B cell (primary cell): ENCODE measurements around the gene NFIB. TPM values are rescaled to one million over a fixed set of nuclear protein-coding genes. Genes with fewer than 3 reads are reported as not detected.

Experiments
- ATAC-seq: fragments of 200-7000 bp; cut with Tn5 transposase; one replicate; pipeline ENCODE4 v1.10.0; 2021; ENCODE audit warnings: low read depth, mild to moderate bottlenecking, moderate number of reproducible peaks, moderate library complexity
- CTCF ChIA-PET: fragments of 350-600 bp; sonication (Branson Sonifier 250); formaldehyde crosslinking; loops from one replicate; lab custom pipeline; 2021; ENCODE audit warnings: antibody characterized with exemption, inconsistent platforms; lab: Charles Lee
- POLR2A ChIA-PET: fragments of 350-600 bp; sonication (Branson Sonifier 250); formaldehyde crosslinking; loops from one replicate; lab custom pipeline; 2021; ENCODE audit warnings: antibody characterized with exemption; lab: Charles Lee
- DNase-seq: peaks from one replicate; pipeline ENCODE4 v3.0.0; 2013
- H2AFZ ChIP-seq: 2 replicates; pipeline ENCODE4 v1.6.1; 2012; ENCODE audit warnings: mild to moderate bottlenecking, low read depth, low read length; ENCODE audit not compliant: insufficient read depth, poor library complexity, severe bottlenecking
- H3K27ac ChIP-seq, 2 donors: 1 replicate in 1 of 2; 2 replicates in 1 of 2; pipeline ENCODE4 v1.5.1; 2012 to 2013; ENCODE audit warnings: low read length in 2 of 2, mild to moderate bottlenecking in 2 of 2, moderate library complexity in 1 of 2
- H3K27me3 ChIP-seq, 4 experiments: fragments of 200-600 bp in 1 of 4; sonication (generic) in 1 of 4; replicated peaks in 1 of 4; 1 replicate in 2 of 4; 2 replicates in 2 of 4; pipeline versions ENCODE4 v1.6.1 to v1.7.0; 2013 to 2016; ENCODE audit warnings: low read length in 3 of 4, mild to moderate bottlenecking in 2 of 4, mixed read lengths in 1 of 4, moderate library complexity in 1 of 4; ENCODE audit not compliant: insufficient read depth in 4 of 4, control insufficient read depth in 3 of 4; ENCODE audit errors: control extremely low read depth in 1 of 4
- H3K36me3 ChIP-seq, 2 experiments: replicated peaks in 1 of 2; 1 replicate in 1 of 2; 2 replicates in 1 of 2; pipeline versions ENCODE4 v1.6.1 to v1.7.1; 2013; ENCODE audit warnings: low read length in 1 of 2; ENCODE audit not compliant: insufficient read depth in 2 of 2, control insufficient read depth in 1 of 2; ENCODE audit errors: control extremely low read depth in 1 of 2, extremely low read depth in 1 of 2
- H3K4me1 ChIP-seq, 2 donors: fragments of 200-600 bp in 1 of 2; sonication (generic) in 1 of 2; 1 replicate in 1 of 2; 2 replicates in 1 of 2; pipeline versions ENCODE4 v1.5.1 to v1.6.1; 2013 to 2017; ENCODE audit warnings: low read length in 2 of 2; ENCODE audit not compliant: control insufficient read depth in 2 of 2, insufficient read depth in 2 of 2
- H3K4me2 ChIP-seq: replicated peaks from 2 replicates; pipeline ENCODE3; 2012; ENCODE audit warnings: mild to moderate bottlenecking, low read depth, low read length; ENCODE audit not compliant: poor library complexity, severe bottlenecking
- H3K4me3 ChIP-seq, 5 experiments: fragments of 200-600 bp in 1 of 5; sonication (generic) in 1 of 5; 1 replicate in 3 of 5; 2 replicates in 2 of 5; pipeline versions ENCODE4 v1.5.1 to v1.7.0; 2011 to 2016; ENCODE audit warnings: low read length in 4 of 5, mild to moderate bottlenecking in 4 of 5, low read depth in 2 of 5, control low read depth in 1 of 5, moderate library complexity in 1 of 5; ENCODE audit not compliant: insufficient read depth in 1 of 5; ENCODE audit errors: control extremely low read depth in 1 of 5, extremely low read depth in 1 of 5
- H3K79me2 ChIP-seq: fragments of 200-600 bp; sonication (generic); one replicate; pipeline ENCODE4 v1.6.0; 2016; ENCODE audit warnings: low read length; ENCODE audit not compliant: control insufficient read depth, insufficient read depth
- H3K9ac ChIP-seq: fragments of 200-600 bp; sonication (generic); 2 replicates; pipeline ENCODE4 v1.6.1; 2017; ENCODE audit warnings: mild to moderate bottlenecking, low read length, moderate library complexity
- H3K9me3 ChIP-seq, 3 donors: one replicate each; pipeline versions ENCODE4 v1.6.1 to v1.7.1; 2013; ENCODE audit warnings: low read length in 2 of 3; ENCODE audit not compliant: control insufficient read depth in 2 of 3, insufficient read depth in 1 of 3; ENCODE audit errors: control extremely low read depth in 1 of 3
- H4K20me1 ChIP-seq: 2 replicates; pipeline ENCODE4 v1.6.0; 2012; ENCODE audit warnings: mild to moderate bottlenecking, low read length; ENCODE audit not compliant: insufficient read depth, control insufficient read depth, poor library complexity, severe bottlenecking
- H3K27ac Mint-ChIP-seq: one replicate; pipeline ENCODE4 v1.8.0; 2021; ENCODE audit warnings: mixed read lengths
- H3K27me3 Mint-ChIP-seq: one replicate; pipeline ENCODE4 v1.8.0; 2021; ENCODE audit warnings: mixed read lengths
- H3K4me1 Mint-ChIP-seq: one replicate; pipeline ENCODE4 v1.8.0; 2021; ENCODE audit warnings: mixed read lengths
- H3K4me3 Mint-ChIP-seq: one replicate; pipeline ENCODE4 v1.8.0; 2021; ENCODE audit warnings: mixed read lengths
- H3K9me3 Mint-ChIP-seq: one replicate; pipeline ENCODE4 v1.8.0; 2022; ENCODE audit warnings: mixed read lengths; ENCODE audit not compliant: insufficient read depth
- CTCF ChIP-seq: fragments of 200-600 bp; IDR thresholded peaks from one replicate; pipeline ENCODE4 v1.8.0; 2022; ENCODE audit warnings: antibody characterized with exemption, mild to moderate bottlenecking
- EZH2 ChIP-seq: IDR thresholded peaks from 2 replicates; pipeline ENCODE4 v1.6.1; 2012; ENCODE audit warnings: borderline replicate concordance, low read depth, mild to moderate bottlenecking, moderate library complexity, low read length; ENCODE audit not compliant: insufficient read depth, poor library complexity, severe bottlenecking
- WGBS: methylation state at CpG from one replicate; pipeline ENCODE4 v1.1.5; 2013; ENCODE audit warnings: missing lambda C conversion rate; ENCODE audit not compliant: insufficient coverage; 5-methylcytosine and 5-hydroxymethylcytosine counted together
- intact Hi-C: fragments of 100-400 bp; cut with micrococcal nuclease; formaldehyde crosslinking; loops from one replicate; pipeline ENCODE4 v1.10.0; 2022
- polyA plus RNA-seq: library from polyadenylated mRNA; depleted of rRNA; stranded (reverse); fragments of >200 nt; gene quantifications from 2 replicates; pipeline ENCODE4 v1.2.3, GENCODE V29; 2012
- total RNA-seq, 2 donors: library from RNA; stranded (reverse); fragments of 120-200 nt in 1 of 2; gene quantifications; 1 replicate in 1 of 2; 2 replicates in 1 of 2; pipeline versions ENCODE4 v1.2.3 to v1.2.4, GENCODE V29; 2013 to 2022

Gene NFIB
- total and polyA plus RNA-seq, 2 donors (not counting 1 experiment from before 2014, with no cell fraction given), result not detected

- no peaks in the 10 kb centered on the region for H3K9me3 ChIP-seq
- H3K4me2 ChIP-seq, result no peak overlapping the region
- no peaks in the 10 kb centered on the region for H4K20me1 ChIP-seq
- no peak overlapping the region for H3K27ac Mint-ChIP-seq
- no peaks in the 10 kb centered on the region for H3K79me2 ChIP-seq
- H3K27me3 Mint-ChIP-seq, result peaks cover 6% of the 10 kb centered on the region
- H2AFZ ChIP-seq, result no peak overlapping the region
- no peak overlapping the region for H3K27ac ChIP-seq
- intact Hi-C loops, result no loop called here
- H3K4me3 ChIP-seq, result no peak overlapping the region
- no peak for ATAC-seq
- WGBS, result 57% methylated on average over 1 of the region's 1 CpG
- no peaks in the 10 kb centered on the region for H3K9me3 Mint-ChIP-seq
- no peaks in the 10 kb centered on the region for H3K27me3 ChIP-seq
- POLR2A ChIA-PET, result no interaction called here
- TF ChIP-seq CTCF, result no peak
- no peak for DNase-seq
- H3K4me1 ChIP-seq, result no peaks in the 10 kb centered on the region
- H3K4me1 Mint-ChIP-seq, result no peaks in the 10 kb centered on the region
- CTCF ChIA-PET, result no interaction called here
- H3K36me3 ChIP-seq, result no peaks in the 10 kb centered on the region
- H3K9ac ChIP-seq, result no peak overlapping the region
- no peak overlapping the region for H3K4me3 Mint-ChIP-seq
Observed at GRCh38 chr9:14246951-14247350, 67.0 kb downstream of the NFIB start.

GRCh38 chr9:14245901-14246525, 67.9 kb downstream of the NFIB start:
- H3K4me3 ChIP-seq, result no peak overlapping the region
- peaks cover 6% of the 10 kb centered on the region for H3K27me3 Mint-ChIP-seq
- intact Hi-C loops, result no loop called here
- CTCF ChIA-PET, result no interaction called here
- H3K4me3 Mint-ChIP-seq, result no peak overlapping the region
- TF ChIP-seq EZH2 (no peak), CTCF (no peak)
- no peaks in the 10 kb centered on the region for H3K9me3 ChIP-seq
- 77% methylated on average over 2 of the region's 3 CpGs for WGBS
- H3K27me3 ChIP-seq, result no peaks in the 10 kb centered on the region
- DNase-seq (no peak), ATAC-seq (no peak)
- no peak overlapping the region for H2AFZ ChIP-seq
- no peaks in the 10 kb centered on the region for H3K4me1 Mint-ChIP-seq
- H3K4me2 ChIP-seq, result no peak overlapping the region
- no peaks in the 10 kb centered on the region for H4K20me1 ChIP-seq
- POLR2A ChIA-PET, result no interaction called here
- H3K27ac Mint-ChIP-seq, result no peak overlapping the region
- no peak overlapping the region for H3K27ac ChIP-seq
- H3K4me1 ChIP-seq, result no peaks in the 10 kb centered on the region
- H3K36me3 ChIP-seq, result no peaks in the 10 kb centered on the region
- no peak overlapping the region for H3K9ac ChIP-seq
- no peaks in the 10 kb centered on the region for H3K79me2 ChIP-seq
- no peaks in the 10 kb centered on the region for H3K9me3 Mint-ChIP-seq
